SIG-M5 (cell line): Measurements from ENCODE around the gene FCGR3A.

Experiments used
- DNase-seq: peaks from one replicate; lab custom pipeline; 2025; lab: John Stamatoyannopoulos, UW

Gene FCGR3A

GRCh38 chr1:161501234-161501633 lies 48.4 kb downstream of the FCGR3A start:
- no peak for DNase-seq

DNA sequence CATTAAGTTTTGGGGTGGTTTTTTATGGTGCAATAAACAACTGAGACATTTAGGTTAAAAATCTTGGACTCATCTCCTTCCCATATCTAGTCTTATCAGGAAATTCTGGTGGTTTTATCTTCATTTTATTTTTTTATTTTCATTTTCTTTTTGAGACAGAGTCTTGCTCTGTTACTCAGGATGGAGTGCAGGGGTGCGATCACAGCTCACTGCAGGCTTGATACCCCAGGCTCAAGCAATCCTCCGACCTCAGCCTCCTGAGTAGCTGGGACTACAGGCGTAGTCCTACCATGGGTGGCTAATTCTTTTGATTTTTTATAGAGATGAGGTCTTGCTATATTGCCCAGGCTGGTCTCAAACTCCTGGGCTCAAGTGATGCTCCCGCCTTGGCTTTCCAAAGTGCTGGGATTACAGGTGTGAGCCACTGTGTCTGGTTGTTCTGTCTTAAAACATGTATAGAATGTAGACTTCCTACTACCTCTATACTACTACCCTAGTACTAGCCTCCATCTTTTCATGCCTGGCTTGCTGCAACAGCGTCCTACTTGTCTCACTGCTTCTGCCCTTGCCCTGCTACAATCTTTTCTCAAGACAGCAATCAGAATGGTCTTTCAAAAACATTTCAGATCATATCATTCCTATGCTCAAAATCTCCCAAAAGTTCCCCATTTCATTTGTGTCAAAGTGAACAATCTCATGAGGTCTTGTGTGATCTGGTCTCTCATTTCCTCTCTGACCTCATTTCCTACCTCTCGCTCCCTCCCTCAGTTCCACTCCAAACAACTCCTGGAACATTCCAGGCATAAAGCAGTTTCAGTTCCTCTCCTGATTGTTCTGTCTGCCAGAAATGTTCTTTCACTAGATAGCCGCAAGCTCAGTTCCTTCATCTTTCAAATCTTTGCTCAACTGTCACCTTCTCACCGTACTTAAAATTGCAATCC lies 50.2 kb downstream of the FCGR3A start:
- no peak for DNase-seq

- no peak for DNase-seq
Measured at GRCh38 chr1:161498646-161499045, 51.0 kb downstream of the FCGR3A start.

DNA sequence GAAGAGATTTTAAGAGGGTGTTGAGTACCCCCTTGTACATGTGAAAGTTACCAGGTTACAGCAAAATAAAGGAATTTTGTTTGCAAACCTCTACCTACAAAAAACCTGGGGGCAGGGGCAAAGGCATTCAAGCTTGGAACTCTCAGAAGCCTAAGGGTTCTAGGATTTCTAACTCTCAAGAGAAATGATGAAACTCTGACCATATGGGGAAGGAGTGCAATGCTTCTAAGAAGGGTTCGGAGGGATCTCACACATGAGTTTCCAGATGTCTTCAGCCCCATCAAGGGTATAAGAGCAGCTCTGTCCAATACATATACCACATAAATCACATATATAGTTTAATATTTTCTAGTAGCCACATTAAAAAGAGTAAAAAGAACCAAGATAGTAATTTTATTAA lies 51.7 kb downstream of the FCGR3A start:
- DNase-seq = no peak

DNA sequence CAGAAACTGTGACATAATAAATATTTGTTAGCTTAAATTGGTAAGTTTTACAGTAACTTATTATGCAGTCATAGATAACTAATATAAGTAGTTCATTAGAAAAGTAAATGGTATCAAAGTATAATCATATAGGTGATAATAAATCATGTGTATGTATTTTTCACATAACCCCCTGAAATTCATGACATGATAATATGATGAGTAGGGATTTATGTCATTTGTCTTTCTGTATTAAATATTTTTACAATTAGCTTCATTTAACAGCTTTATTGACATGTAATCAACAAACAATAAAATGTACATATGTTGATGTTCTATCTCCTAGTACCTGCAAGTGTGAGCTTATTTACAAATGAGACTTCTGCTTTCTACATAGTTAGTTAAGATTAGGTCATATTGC lies 54.1 kb downstream of the FCGR3A start:
- no peak for DNase-seq

GRCh38 chr1:161494091-161494735 lies 55.4 kb downstream of the FCGR3A start:
- no peak for DNase-seq

- DNase-seq = no peak
Measured at GRCh38 chr1:161492827-161493226, 56.8 kb downstream of the FCGR3A start.
